Uterus (tissue), 4 donors: ENCODE data around the gene ARID5A. TPM values are rescaled to one million over a fixed set of nuclear protein-coding genes. Genes with fewer than 3 reads are reported as not detected.

Source experiments
- DNase-seq, 2 donors: peaks; one replicate each; pipeline ENCODE4 v3.0.0-alpha.2; 2019 to 2020
- H3K27ac ChIP-seq, 2 donors: fragments of 200-600 bp; sonication (generic); 1 replicate in 1 of 2; 2 replicates in 1 of 2; pipeline ENCODE4 v1.5.1; 2016 to 2018
- H3K27me3 ChIP-seq, 2 donors: fragments of 200-600 bp; sonication (generic); one replicate each; pipeline ENCODE4 v1.5.1; 2018 to 2019; ENCODE audit warnings: control low read depth in 1 of 2
- H3K36me3 ChIP-seq, 2 donors: fragments of 200-600 bp; sonication (generic); one replicate each; pipeline ENCODE4 v1.5.1; 2019; ENCODE audit warnings: control low read depth in 1 of 2
- H3K4me1 ChIP-seq, 2 donors: fragments of 200-600 bp; sonication (generic); one replicate each; pipeline ENCODE4 v1.5.1; 2018 to 2019; ENCODE audit warnings: control low read depth in 1 of 2
- H3K4me3 ChIP-seq, 2 donors: fragments of 200-600 bp; sonication (generic); 1 replicate in 1 of 2; 2 replicates in 1 of 2; pipeline ENCODE4 v1.5.1; 2018 to 2019; ENCODE audit warnings: mild to moderate bottlenecking in 1 of 2
- H3K9me3 ChIP-seq, 2 donors: fragments of 200-600 bp; sonication (generic); one replicate each; pipeline ENCODE4 v1.5.1; 2019; ENCODE audit warnings: control low read depth in 1 of 2
- CTCF ChIP-seq, 4 experiments: fragments of 200-600 bp in 2 of 4; fragments of 450-650 bp in 2 of 4; sonication (generic) in 2 of 4; IDR thresholded peaks; one replicate each; pipeline ENCODE4 v1.5.1; 2016 to 2019; ENCODE audit warnings: antibody characterized with exemption in 4 of 4, mild to moderate bottlenecking in 2 of 4, moderate library complexity in 1 of 4
- POLR2A ChIP-seq, 2 donors: fragments of 450-650 bp; IDR thresholded peaks; one replicate each; pipeline ENCODE4 v1.6.1; 2016; ENCODE audit warnings: antibody characterized with exemption in 2 of 2, mild to moderate bottlenecking in 1 of 2, moderate library complexity in 1 of 2
- intact Hi-C: fragments of 100-400 bp; cut with DNase I; formaldehyde crosslinking; loops from one replicate; pipeline ENCODE4 v1.15.1; 2023; ENCODE audit warnings: low total_unique reads
- total RNA-seq, 4 donors: library from RNA; depleted of rRNA in 3 of 4; stranded (reverse); fragments of >200 nt in 3 of 4; gene quantifications; one replicate each; pipeline versions ENCODE4 v1.1.0 to v1.2.4, GENCODE V29; 2014 to 2023
- donor health status: DM: yes; HTN: yes; CAD: no.

ARID5A gene
- total RNA-seq, 4 donors from 2014 or later = 15.1 to 73.5 (median 36.3) TPM

GRCh38 chr2:96510931-96511595 lies 25.5 kb upstream of the ARID5A start:
- TF ChIP-seq CTCF (IDR thresholded peaks at IDR 0.05) = no peak
- TF ChIP-seq POLR2A (IDR thresholded peaks at IDR 0.05) = no peak
- Histone ChIP-seq H3K4me1 (no peaks in the 10 kb centered on the region), H3K27ac (no peak overlapping the region), H3K9me3 (no peaks in the 10 kb centered on the region), H3K27me3 (no peaks in the 10 kb centered on the region), H3K36me3 (no peaks in the 10 kb centered on the region), H3K4me3 (no peak overlapping the region)
- intact Hi-C loops = no loop called here
- no peak for DNase-seq

GRCh38 chr2:96511851-96512250 lies 24.7 kb upstream of the ARID5A start:
- intact Hi-C loops = no loop called here
- no peak for DNase-seq
- Histone ChIP-seq H3K9me3 (no peaks in the 10 kb centered on the region), H3K4me3 (no peak overlapping the region), H3K36me3 (no peaks in the 10 kb centered on the region), H3K27ac (no peak overlapping the region), H3K4me1 (no peaks in the 10 kb centered on the region), H3K27me3 (no peaks in the 10 kb centered on the region)
- no peak for TF ChIP-seq CTCF (IDR thresholded peaks at IDR 0.05)
- TF ChIP-seq POLR2A (IDR thresholded peaks at IDR 0.05) = no peak

GRCh38 chr2:96512341-96512740 lies 24.2 kb upstream of the ARID5A start:
- TF ChIP-seq CTCF (IDR thresholded peaks at IDR 0.05) (no peak), POLR2A (IDR thresholded peaks at IDR 0.05) (no peak)
- Histone ChIP-seq H3K27ac (no peak overlapping the region), H3K27me3 (no peaks in the 10 kb centered on the region), H3K36me3 (no peaks in the 10 kb centered on the region), H3K4me1 (no peaks in the 10 kb centered on the region), H3K4me3 (no peak overlapping the region), H3K9me3 (no peaks in the 10 kb centered on the region)
- intact Hi-C loops = no loop called here
- no peak for DNase-seq

GRCh38 chr2:96514521-96514920 lies 22.0 kb upstream of the ARID5A start:
- no peak for TF ChIP-seq CTCF (IDR thresholded peaks at IDR 0.05)
- TF ChIP-seq POLR2A (IDR thresholded peaks at IDR 0.05) = no peak
- Histone ChIP-seq H3K4me1 (no peaks in the 10 kb centered on the region), H3K36me3 (no peaks in the 10 kb centered on the region), H3K4me3 (no peak overlapping the region), H3K27ac (no peak overlapping the region), H3K27me3 (no peaks in the 10 kb centered on the region), H3K9me3 (no peaks in the 10 kb centered on the region)
- no peak for DNase-seq
- intact Hi-C loops = no loop called here

GRCh38 chr2:96517079-96517478 lies 19.5 kb upstream of the ARID5A start:
- H3K27ac ChIP-seq = no peak overlapping the region
- no peak for DNase-seq
- intact Hi-C loops = no loop called here
- H3K36me3 ChIP-seq = no peaks in the 10 kb centered on the region
- TF ChIP-seq CTCF (IDR thresholded peaks at IDR 0.05) (no peak), POLR2A (IDR thresholded peaks at IDR 0.05) (no peak)
- no peaks in the 10 kb centered on the region for H3K27me3 ChIP-seq
- no peaks in the 10 kb centered on the region for H3K9me3 ChIP-seq
- H3K4me3 ChIP-seq = no peak overlapping the region
- no peaks in the 10 kb centered on the region for H3K4me1 ChIP-seq
